NCI-H82 treated with DMSO at 0.1 percent for 48 hours (cell line): ENCODE measurements around the gene RFTN1.

Experiments used
- DNase-seq: peaks from one replicate; lab custom pipeline; 2025; ENCODE audit not compliant: unreplicated experiment; lab: John Stamatoyannopoulos, UW

Gene RFTN1

DNA sequence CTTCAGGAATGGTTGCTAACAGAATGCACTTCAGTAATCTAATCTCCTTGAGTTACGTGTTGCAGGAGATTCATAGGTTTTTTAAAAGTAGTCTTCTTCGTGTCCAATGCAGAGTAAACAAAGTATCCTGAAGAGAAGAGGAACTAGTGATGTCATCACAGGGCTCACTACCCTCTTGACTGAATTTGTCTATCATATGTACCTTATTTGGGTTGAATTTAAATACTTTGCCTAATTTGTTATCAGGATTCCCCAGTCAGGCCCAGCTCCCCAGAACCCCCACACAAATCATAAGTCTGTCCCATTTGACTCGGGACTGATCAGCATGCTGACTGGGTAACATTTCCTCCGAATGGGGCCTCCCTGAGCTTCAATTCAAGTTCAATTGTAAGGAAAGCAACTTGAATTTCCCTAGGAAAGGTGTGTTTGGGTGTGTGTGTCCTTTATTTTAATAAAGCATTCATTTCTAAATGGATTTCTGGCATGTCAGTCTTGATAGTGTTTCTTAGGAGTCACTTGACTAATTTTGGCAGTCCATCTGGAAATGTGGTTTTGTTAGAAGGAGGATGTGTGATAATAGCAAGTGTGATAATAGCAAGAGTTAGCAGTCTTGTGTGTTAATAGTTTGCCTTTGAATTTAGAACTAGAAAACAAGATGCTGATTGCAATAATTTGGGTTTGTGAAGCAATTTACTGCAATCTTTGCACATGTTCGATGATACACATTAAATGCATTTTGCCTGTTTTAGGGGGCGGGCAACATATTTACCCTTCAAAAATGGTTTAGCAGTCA is 226.6 kb downstream of the RFTN1 start:
- DNase-seq, result no peak

DNA sequence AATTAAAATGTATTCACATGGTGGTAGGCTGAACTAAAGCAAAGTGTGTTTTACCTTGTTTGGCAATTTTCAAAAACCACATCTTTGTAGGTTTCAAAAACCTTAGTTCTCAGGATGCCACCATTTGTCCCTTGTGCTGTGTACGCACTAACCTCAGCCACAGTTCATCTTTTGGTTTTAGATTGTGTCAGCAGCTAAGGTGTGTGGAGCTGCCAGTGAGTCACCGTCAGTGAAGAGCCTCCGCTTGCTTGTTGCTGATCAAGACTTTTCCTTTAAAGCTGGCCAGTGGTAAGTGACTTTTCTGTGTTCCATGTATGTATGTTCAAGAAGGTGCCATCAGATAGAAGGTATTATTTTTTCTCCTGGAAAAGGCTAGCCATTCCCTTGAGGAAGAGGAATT is 227.3 kb downstream of the RFTN1 start:
- DNase-seq, result no peak

DNA sequence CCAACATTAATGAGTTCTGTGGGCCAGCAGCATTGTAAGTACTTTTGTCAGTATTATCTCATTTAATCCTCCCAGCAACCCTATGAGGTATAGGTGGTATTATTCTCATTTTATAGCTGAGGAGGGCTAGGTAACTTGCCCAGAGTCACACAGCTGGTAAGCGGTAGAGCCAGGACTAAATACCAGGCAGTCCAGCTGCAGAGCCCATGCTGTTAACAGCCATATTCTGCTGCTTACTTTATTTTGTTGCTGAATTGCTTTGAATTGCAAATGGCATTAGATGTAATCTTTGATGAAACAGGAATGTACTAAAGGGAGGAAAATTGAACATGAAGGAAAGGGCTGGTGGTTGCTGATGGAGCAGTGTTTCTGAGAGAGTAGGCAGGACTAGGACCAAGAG is 228.9 kb downstream of the RFTN1 start:
- no peak for DNase-seq

DNA sequence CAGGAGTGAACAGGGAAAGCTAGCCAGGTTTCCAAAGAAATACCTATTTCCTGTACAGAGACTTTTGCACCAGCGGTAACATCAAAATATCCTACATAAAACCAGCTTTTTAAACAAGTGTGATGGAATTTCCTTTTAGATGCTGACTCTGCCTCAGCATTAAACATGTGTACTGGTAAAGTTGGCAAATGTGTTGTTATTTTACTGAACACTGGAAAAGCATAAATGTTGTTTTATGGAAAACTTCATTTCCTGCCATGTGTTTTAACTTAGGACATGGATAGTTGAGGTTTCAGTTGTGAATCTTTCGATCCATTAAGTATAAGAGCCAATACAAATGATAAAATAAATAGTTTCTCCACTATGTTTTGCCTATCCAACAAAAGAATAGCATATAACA is 232.8 kb downstream of the RFTN1 start:
- DNase-seq, result no peak

DNA sequence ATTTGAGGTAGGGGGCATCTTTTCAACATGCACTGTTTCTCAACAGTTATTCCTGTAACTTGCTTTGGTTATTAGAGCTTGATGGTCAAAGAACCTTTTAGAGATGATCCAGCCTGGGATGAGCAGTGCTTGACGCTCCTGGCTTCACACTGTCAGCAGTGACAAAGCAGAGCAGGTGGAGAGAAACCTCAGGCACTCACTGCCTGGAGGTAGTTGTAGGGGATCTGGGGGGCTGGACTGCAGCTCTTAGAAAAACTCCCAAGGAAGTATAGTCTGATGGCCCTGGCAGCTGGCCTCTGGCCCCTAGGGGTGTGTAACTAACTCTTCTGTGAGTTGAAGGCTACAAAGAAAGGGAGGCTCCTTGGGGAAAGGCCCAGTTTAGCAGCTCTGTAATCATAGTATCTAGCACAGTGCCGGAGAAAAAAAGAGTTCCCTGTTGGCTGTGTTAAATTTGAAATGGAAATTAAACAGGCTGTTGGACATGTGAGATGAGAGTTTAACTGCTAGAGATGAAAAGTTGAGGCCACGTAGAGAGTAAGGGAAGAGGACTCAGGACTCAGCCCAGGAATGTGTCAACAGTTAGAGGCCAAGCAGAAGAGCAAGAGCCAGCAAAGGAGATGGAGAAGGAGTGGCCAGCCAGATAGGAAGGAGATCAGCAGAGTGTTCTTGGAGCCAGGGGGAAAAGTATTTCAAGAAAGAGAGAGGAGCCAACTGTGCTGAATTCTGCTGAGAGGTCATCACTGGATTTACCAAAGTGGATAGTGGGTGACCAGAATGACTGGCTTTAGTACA is 234.3 kb downstream of the RFTN1 start:
- DNase-seq, result no peak

DNA sequence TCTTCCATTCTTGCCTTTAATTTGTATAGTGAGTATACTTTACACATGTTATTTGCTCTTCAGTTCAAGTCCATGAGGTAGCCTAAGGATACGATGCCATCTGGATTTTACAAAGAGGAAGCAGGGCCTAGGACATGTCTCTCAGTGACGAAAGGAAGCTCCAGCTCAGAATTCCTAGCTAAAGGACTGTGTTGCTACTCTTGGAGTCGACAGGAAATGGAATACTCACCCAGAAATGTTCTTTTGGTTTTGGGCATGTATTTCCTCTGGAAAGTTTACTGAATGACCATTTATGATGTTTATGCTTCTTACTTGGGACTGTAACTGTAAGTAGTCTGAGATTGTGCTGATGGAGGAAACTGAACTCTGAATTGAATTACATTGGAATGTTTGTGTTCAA is 236.0 kb downstream of the RFTN1 start:
- no peak for DNase-seq

DNA sequence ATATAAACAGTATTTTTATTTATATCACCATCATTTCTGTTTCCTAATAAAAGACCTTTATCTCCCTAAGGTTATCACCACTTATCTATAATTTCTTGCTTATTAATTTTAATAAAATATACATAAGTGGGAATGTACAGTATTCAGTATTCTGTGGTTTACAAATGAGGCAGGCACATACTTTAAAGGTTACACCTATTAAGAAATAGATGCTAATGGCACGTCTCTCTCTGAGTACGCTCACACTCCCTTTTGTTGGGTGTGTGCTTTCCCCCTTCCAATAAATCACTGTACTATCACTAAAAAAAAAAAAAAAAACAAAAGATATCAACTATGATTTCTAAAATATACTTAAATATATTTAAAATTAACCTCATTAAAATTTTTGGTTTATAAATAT is 239.6 kb downstream of the RFTN1 start:
- DNase-seq, result no peak

DNA sequence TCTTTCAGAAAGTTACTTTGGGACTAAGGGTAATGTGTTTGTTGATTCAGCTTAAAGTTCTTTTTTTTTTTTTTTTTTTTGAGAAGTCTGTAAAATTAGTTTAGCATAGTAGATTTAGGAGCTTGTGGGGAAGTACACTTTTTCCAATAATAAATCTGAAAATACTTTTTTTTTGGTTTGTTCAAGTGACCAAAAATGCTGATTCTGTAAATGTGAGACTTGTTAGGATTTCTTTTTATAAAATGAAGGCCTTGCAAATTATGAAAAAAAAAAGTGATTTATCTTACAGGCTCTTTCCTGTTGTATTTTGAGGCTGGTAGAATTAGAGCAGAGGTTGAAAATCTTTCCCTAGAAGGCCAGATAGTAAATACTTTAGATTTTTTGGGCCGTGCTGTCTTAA is 240.9 kb downstream of the RFTN1 start:
- DNase-seq, result no peak

DNA sequence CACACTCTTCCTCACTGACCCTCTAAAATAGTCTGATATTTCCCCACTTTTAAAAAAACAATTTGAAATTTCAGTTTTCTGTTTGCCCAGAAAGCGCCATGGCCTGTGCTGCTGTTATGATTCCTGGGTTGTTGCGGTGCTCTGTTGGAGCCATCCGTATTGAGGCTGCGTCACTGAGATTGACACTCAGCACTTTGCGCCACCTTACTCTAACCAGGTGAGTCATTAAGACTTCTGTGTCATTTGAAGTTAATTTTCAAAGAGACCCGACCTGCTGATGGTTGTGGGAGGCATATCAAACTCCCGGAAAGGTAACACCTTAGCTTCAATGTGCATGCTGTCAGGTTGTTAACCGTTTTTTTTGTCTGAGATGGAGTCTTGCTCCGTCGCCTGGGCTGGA is 242.6 kb downstream of the RFTN1 start:
- no peak for DNase-seq

DNA sequence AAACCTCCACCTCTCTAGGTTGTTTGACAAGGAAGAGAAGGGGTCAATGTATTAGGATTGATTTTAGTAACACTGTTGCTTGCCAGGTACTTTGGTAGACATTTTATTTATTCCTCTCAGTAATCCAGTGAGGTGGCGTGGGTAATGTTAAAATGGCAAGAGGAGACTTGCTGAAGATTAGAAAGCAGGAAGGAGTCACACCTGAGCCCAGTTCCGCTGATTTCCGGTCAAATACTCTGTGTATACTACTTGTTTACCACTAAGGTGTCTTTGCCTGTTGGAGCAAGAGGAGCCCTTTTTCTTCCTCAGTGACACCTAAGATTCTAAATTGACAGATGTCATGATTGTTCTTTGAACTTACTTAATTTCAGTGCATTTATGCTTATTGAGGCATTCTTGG is 246.8 kb downstream of the RFTN1 start:
- no peak for DNase-seq
